ENCODE measurements around the gene CYS1.

The CYS1 gene

GRCh38 chr2:10009811-10010781, 70.1 kb downstream of the CYS1 start:
- no peak for TF ChIP-seq CTCF (IDR thresholded peaks at IDR 0.05; ENCODE audit: unreplicated experiment in 3 of 3)
- Mint-ChIP-seq H3K9me3 (no peaks in the 10 kb centered on the region), H3K27ac (no peak overlapping the region), H3K4me1 (peaks cover 19% of the 10 kb centered on the region), H3K36me3 (ENCODE audit: low read depth) (no peaks in the 10 kb centered on the region), H3K27me3 (ENCODE audit: low read depth) (no peaks in the 10 kb centered on the region), H3K4me3 (no peak overlapping the region)

GRCh38 chr2:10009271-10009810, 70.9 kb downstream of the CYS1 start:
- TF ChIP-seq CTCF (IDR thresholded peaks at IDR 0.05; ENCODE audit: unreplicated experiment in 3 of 3), result no peak
- peak overlapping the region in 1 of 3 experiments; percentile 48 for H3K27ac Mint-ChIP-seq
- no peak overlapping the region for H3K4me3 Mint-ChIP-seq

GRCh38 chr2:10008809-10009176, 71.4 kb downstream of the CYS1 start:
- Mint-ChIP-seq H3K27ac (peak overlapping the region in 2 of 3 experiments; percentile 19 to 48), H3K36me3 (ENCODE audit: low read depth) (no peaks in the 10 kb centered on the region), H3K4me1 (peaks cover 19% of the 10 kb centered on the region), H3K4me3 (no peak overlapping the region), H3K27me3 (ENCODE audit: low read depth) (peaks cover 7% of the 10 kb centered on the region), H3K9me3 (no peaks in the 10 kb centered on the region)
- TF ChIP-seq CTCF (IDR thresholded peaks at IDR 0.05; ENCODE audit: unreplicated experiment in 3 of 3), result no peak

More at GRCh38 chr2:10009271-10009810, 70.9 kb downstream of the CYS1 start:
- Mint-ChIP-seq H3K9me3 (no peaks in the 10 kb centered on the region), H3K36me3 (ENCODE audit: low read depth) (no peaks in the 10 kb centered on the region), H3K4me1 (peaks cover 19% of the 10 kb centered on the region), H3K27me3 (ENCODE audit: low read depth) (peaks cover 6% of the 10 kb centered on the region)

GRCh38 chr2:10007921-10008808, 72.0 kb downstream of the CYS1 start:
- no peaks in the 10 kb centered on the region for H3K9me3 Mint-ChIP-seq
- TF ChIP-seq CTCF (IDR thresholded peaks at IDR 0.05; ENCODE audit: unreplicated experiment in 3 of 3), result no peak
- H3K27ac Mint-ChIP-seq, result peak overlapping the region in 2 of 3 experiments; percentile 31 to 48
- no peak overlapping the region for H3K4me3 Mint-ChIP-seq
- H3K4me1 Mint-ChIP-seq, result peaks cover 19% of the 10 kb centered on the region
- H3K27me3 Mint-ChIP-seq (ENCODE audit: low read depth), result peaks cover 10% of the 10 kb centered on the region
- no peaks in the 10 kb centered on the region for H3K36me3 Mint-ChIP-seq (ENCODE audit: low read depth)

- no peaks in the 10 kb centered on the region for H3K36me3 Mint-ChIP-seq (ENCODE audit: low read depth)
- no peak for TF ChIP-seq CTCF (IDR thresholded peaks at IDR 0.05; ENCODE audit: unreplicated experiment in 3 of 3)
- no peak overlapping the region for H3K27ac Mint-ChIP-seq
- no peak overlapping the region for H3K4me3 Mint-ChIP-seq
- no peaks in the 10 kb centered on the region for H3K9me3 Mint-ChIP-seq
- H3K27me3 Mint-ChIP-seq (ENCODE audit: low read depth), result peaks cover 13% of the 10 kb centered on the region
- peaks cover 19% of the 10 kb centered on the region for H3K4me1 Mint-ChIP-seq
These were observed 72.8 kb downstream of the CYS1 start for GRCh38 chr2:10007435-10007834.

Data from nephron (organoid).